ENCODE data around the gene CCBE1. TPM values are rescaled to one million over a fixed set of nuclear protein-coding genes. Genes with fewer than 3 reads are reported as not detected.

The CCBE1 gene
- total and polyA plus RNA-seq, 2 of the 4 experiments (the other 2 are of a cell fraction) = 64.8 to 148 TPM

GRCh38 chr18:59470561-59471121, 226.6 kb downstream of the CCBE1 start:
- dilution Hi-C loops (cut with HindIII; ENCODE audit: low sequenced_read_pairs, unreplicated experiment) (no loop called here), in situ Hi-C loops (cut with MboI; ENCODE audit: low sequenced_read_pairs) (loop anchor here (25.0 kb wide), 1 partner anchor 167 kb away; no protein-coding TSS in a partner anchor), intact Hi-C loops (cut with micrococcal nuclease) (no loop called here)
- H4K20me1 ChIP-seq (ENCODE audit: insufficient read depth, low read length) = no peaks in the 10 kb centered on the region
- WGBS, 2 experiments (ENCODE audit: extremely low coverage in 2 of 2, insufficient read length in 1 of 2) = 90% methylated on average over 2 of the region's 8 CpGs; no CpG with 5 or more reads in 1 of the 2 experiments
- no peaks in the 10 kb centered on the region; the same call in 1 of the 2 replicates for H3K4me1 ChIP-seq (ENCODE audit: control insufficient read depth, insufficient read depth, low read length)
- no peak overlapping the region for H2AFZ ChIP-seq (replicated peaks; ENCODE audit: low read length, poor library complexity)
- H3K9me3 ChIP-seq (ENCODE audit: control insufficient read depth, insufficient read depth, low read length) = no peaks in the 10 kb centered on the region
- no peaks in the 10 kb centered on the region for H3K27me3 ChIP-seq (ENCODE audit: control insufficient read depth, insufficient read depth, low read length)
- no peak overlapping the region for H2AK9ac ChIP-seq (replicated peaks; ENCODE audit: low read depth, low read length, poor library complexity)
- no peak overlapping the region for H3K56ac ChIP-seq (ENCODE audit: extremely low read depth, insufficient read depth, low read length)
- no peak overlapping the region for H4K8ac ChIP-seq (ENCODE audit: low read depth in 2 of 2, low read length in 2 of 2)
- H2BK120ac ChIP-seq (ENCODE audit: low read depth, low read length) = no peak overlapping the region
- H3K4me3 ChIP-seq (ENCODE audit: insufficient read depth, low read depth, low read length) = no peak overlapping the region
- no peaks in the 10 kb centered on the region; a peak in 1 of 4 replicates for H3K79me1 ChIP-seq (ENCODE audit: low read depth in 1 of 2, low read length in 2 of 2)
- no peak for DNase-seq
- no peak overlapping the region for H3K27ac ChIP-seq (ENCODE audit: insufficient read depth, low read length)
- no peak overlapping the region for H3K23ac ChIP-seq (ENCODE audit: low read depth, low read length)
- no peak overlapping the region; the same call in 1 of the 2 replicates for H4K5ac ChIP-seq (ENCODE audit: low read depth, low read length)
- no peak overlapping the region for H2BK15ac ChIP-seq (ENCODE audit: low read depth, low read length)
- H3K9ac ChIP-seq (ENCODE audit: low read depth, low read length) = no peak overlapping the region
- H2BK5ac ChIP-seq (ENCODE audit: low read depth, low read length, poor library complexity, severe bottlenecking) = no peak overlapping the region
- no peak overlapping the region for H2BK20ac ChIP-seq (ENCODE audit: low read depth, low read length)
- no peak overlapping the region; the same call in 1 of the 2 replicates for H2AK5ac ChIP-seq (ENCODE audit: low read depth, low read length)
- BruUV-seq (replicated peaks) = no TSS peak
- ChIA-PET POLR2A (ENCODE audit: unreplicated experiment) (no interaction called here), CTCF (interaction anchor here (1.3 to 1.7 kb wide), 2 partner anchors 8 to 12 kb away, joined by 4 to 5 read pairs; no protein-coding TSS in a partner anchor)
- no peaks in the 10 kb centered on the region; the same call in 1 of the 2 replicates for H3K36me3 ChIP-seq (ENCODE audit: control insufficient read depth, insufficient read depth, low read length)
- H3K18ac ChIP-seq (ENCODE audit: low read depth, low read length) = no peak overlapping the region; the same call in 1 of the 2 replicates
- no peak overlapping the region for H3K4me2 ChIP-seq (ENCODE audit: low read depth, low read length)
- no peak overlapping the region for H3K4ac ChIP-seq (ENCODE audit: low read depth, low read length)
- H4K91ac ChIP-seq (ENCODE audit: insufficient read depth, low read depth, low read length) = no peak overlapping the region
- no peak overlapping the region for H3K14ac ChIP-seq (replicated peaks; ENCODE audit: low read depth, low read length)
- TF ChIP-seq MAZ (IDR thresholded peaks at IDR 0.05; ENCODE audit: borderline replicate concordance, low read depth, low read length) = no peak
- TF ChIP-seq NFE2L2 (IDR thresholded peaks at IDR 0.05; ENCODE audit: low read depth, low read length) = no peak
- no peak for TF ChIP-seq RAD21 (IDR thresholded peaks at IDR 0.05; ENCODE audit: low read length)
- no peak for TF ChIP-seq RCOR1 (IDR thresholded peaks at IDR 0.05; ENCODE audit: insufficient replicate concordance, low read length)
- TF ChIP-seq RFX5 (IDR thresholded peaks at IDR 0.05; ENCODE audit: low read depth, low read length) = no peak
- TF ChIP-seq USF2 (IDR thresholded peaks at IDR 0.05; ENCODE audit: low read depth, low read length) = no peak
- no peak for TF ChIP-seq CTCF (conservative IDR thresholded peaks at IDR 0.05; ENCODE audit: low read depth, low read length)
- TF ChIP-seq CEBPB (IDR thresholded peaks at IDR 0.05; ENCODE audit: low read depth, low read length) = no peak
- TF ChIP-seq POLR2A (IDR thresholded peaks at IDR 0.05; ENCODE audit: low read depth, low read length) = no peak
- TF ChIP-seq BHLHE40 (IDR thresholded peaks at IDR 0.05; ENCODE audit: low read depth, low read length) = no peak
- TF ChIP-seq CHD1 (IDR thresholded peaks at IDR 0.05; ENCODE audit: low read depth, low read length) = no peak
- peaks cover 3% of the 10 kb centered on the region; the same call in 1 of the 2 replicates for H3K9me1 ChIP-seq (ENCODE audit: insufficient read depth, low read length)
- ATAC-seq (ENCODE audit: low read depth) = no peak

Data from IMR-90 (cell line).